Thyroid gland (tissue), 4 donors: ENCODE measurements around the gene KHDC3L. TPM values are rescaled to one million over a fixed set of nuclear protein-coding genes. Genes with fewer than 3 reads are reported as not detected.
A peak's percentile ranks its signal among the peaks of the same experiment; 100 is the strongest.
"Not testable (repeated sequence)": the region's sequence is repeated elsewhere in the genome, so short reads cannot be mapped to it uniquely, and the experiment has no call there.

Experiments
- DNase-seq, 2 donors: peaks; one replicate each; pipeline ENCODE4 v3.0.0-alpha.2; 2019
- H3K27ac ChIP-seq, 3 donors: fragments of 200-600 bp; sonication (generic); 1 replicate in 2 of 3; 2 replicates in 1 of 3; pipeline ENCODE4 v1.5.1; 2016 to 2019; ENCODE audit warnings: mild to moderate bottlenecking in 1 of 3, moderate library complexity in 1 of 3
- H3K27me3 ChIP-seq: fragments of 200-600 bp; sonication (generic); one replicate; pipeline ENCODE4 v1.5.1; 2019
- H3K36me3 ChIP-seq, 2 donors: fragments of 200-600 bp; sonication (generic); one replicate each; pipeline ENCODE4 v1.5.1; 2016 to 2019
- H3K4me1 ChIP-seq, 2 donors: fragments of 200-600 bp; sonication (generic); one replicate each; pipeline ENCODE4 v1.5.1; 2017 to 2019
- H3K4me3 ChIP-seq, 3 donors: fragments of 200-600 bp; sonication (generic); replicated peaks in 1 of 3; 1 replicate in 2 of 3; 2 replicates in 1 of 3; pipeline ENCODE4 v1.5.1; 2016; ENCODE audit warnings: mild to moderate bottlenecking in 1 of 3
- H3K9me3 ChIP-seq: fragments of 200-600 bp; sonication (generic); one replicate; pipeline ENCODE4 v1.5.1; 2017
- CTCF ChIP-seq, 6 experiments: fragments of 200-600 bp in 3 of 6; fragments of 450-650 bp in 3 of 6; sonication (generic) in 3 of 6; IDR thresholded peaks; one replicate each; pipeline ENCODE4 v1.5.1; 2016 to 2019; ENCODE audit warnings: antibody characterized with exemption in 6 of 6, mild to moderate bottlenecking in 2 of 6, inconsistent platforms in 1 of 6, moderate library complexity in 1 of 6
- POLR2A ChIP-seq, 2 donors: fragments of 450-650 bp; IDR thresholded peaks; one replicate each; pipeline ENCODE4 v1.6.1; 2017; ENCODE audit warnings: antibody characterized with exemption in 2 of 2, mild to moderate bottlenecking in 2 of 2, moderate library complexity in 1 of 2
- WGBS, 2 donors: methylation state at CpG; one replicate each; pipeline ENCODE4 v1.1.5; 2017; 5-methylcytosine and 5-hydroxymethylcytosine counted together
- intact Hi-C: fragments of 100-400 bp; cut with DNase I; formaldehyde crosslinking; loops from one replicate; pipeline ENCODE4 v1.15.1; 2023
- total RNA-seq, 4 donors: library from RNA; depleted of rRNA; stranded (reverse); fragments of >200 nt; gene quantifications; one replicate each; pipeline ENCODE4 v1.2.3, GENCODE V29; 2016

KHDC3L gene
- total RNA-seq, 4 donors from 2014 or later, result not detected

- DNase-seq, result no peak
- Histone ChIP-seq H3K9me3 (no peaks in the 10 kb centered on the region), H3K36me3 (no peaks in the 10 kb centered on the region), H3K4me3 (no peak overlapping the region), H3K4me1 (no peaks in the 10 kb centered on the region), H3K27ac (no peak overlapping the region), H3K27me3 (no peaks in the 10 kb centered on the region)
- 71 to 94% methylated on average over 1 of the region's 1 CpG for WGBS, 2 donors
- TF ChIP-seq POLR2A (IDR thresholded peaks at IDR 0.05), result no peak
- no peak for TF ChIP-seq CTCF (IDR thresholded peaks at IDR 0.05)
- intact Hi-C loops, result no loop called here
Measured at GRCh38 chr6:73375216-73375615, 12.8 kb downstream of the KHDC3L start.

GRCh38 chr6:73377225-73377624, 14.8 kb downstream of the KHDC3L start:
- intact Hi-C loops, result no loop called here
- Histone ChIP-seq H3K9me3 (no peaks in the 10 kb centered on the region), H3K27me3 (no peaks in the 10 kb centered on the region), H3K36me3 (no peaks in the 10 kb centered on the region), H3K4me3 (no peak overlapping the region), H3K4me1 (no peaks in the 10 kb centered on the region), H3K27ac (no peak overlapping the region)
- 32 to 38% methylated on average over 3 of the region's 3 CpGs for WGBS, 2 donors
- no peak for DNase-seq
- TF ChIP-seq CTCF (IDR thresholded peaks at IDR 0.05) (no peak), POLR2A (IDR thresholded peaks at IDR 0.05) (no peak)

GRCh38 chr6:73381531-73381930, 19.1 kb downstream of the KHDC3L start:
- H3K27ac ChIP-seq, H3K36me3 ChIP-seq, H3K4me1 ChIP-seq, DNase-seq, H3K9me3 ChIP-seq, H3K4me3 ChIP-seq, intact Hi-C loops, H3K27me3 ChIP-seq: not testable (repeated sequence)
- WGBS, 2 donors, result 91 to 96% methylated on average over 10 of the region's 10 CpGs

GRCh38 chr6:73382462-73383113, 20.1 kb downstream of the KHDC3L start:
- 92 to 97% methylated on average over 6 of the region's 6 CpGs for WGBS, 2 donors
- intact Hi-C loops, result no loop called here
- no peaks in the 10 kb centered on the region for H3K9me3 ChIP-seq

GRCh38 chr6:73388433-73388799, 26.0 kb downstream of the KHDC3L start:
- TF ChIP-seq POLR2A (IDR thresholded peaks at IDR 0.05) (no peak), CTCF (IDR thresholded peaks at IDR 0.05) (no peak)

More at GRCh38 chr6:73382462-73383113, 20.1 kb downstream of the KHDC3L start:
- Histone ChIP-seq H3K27me3 (no peaks in the 10 kb centered on the region), H3K27ac (no peak overlapping the region), H3K4me3 (no peak overlapping the region), H3K4me1 (no peaks in the 10 kb centered on the region), H3K36me3 (no peaks in the 10 kb centered on the region)
- no peak for TF ChIP-seq POLR2A (IDR thresholded peaks at IDR 0.05)
- TF ChIP-seq CTCF (IDR thresholded peaks at IDR 0.05), result no peak
- no peak for DNase-seq

More at GRCh38 chr6:73388433-73388799, 26.0 kb downstream of the KHDC3L start:
- no peaks in the 10 kb centered on the region for H3K27me3 ChIP-seq
- peak overlapping the region; percentile 19 to 51 (median 32) for H3K4me3 ChIP-seq
- no peaks in the 10 kb centered on the region for H3K36me3 ChIP-seq
- H3K9me3 ChIP-seq, result no peaks in the 10 kb centered on the region
- DNase-seq, result no peak
- no peak overlapping the region for H3K27ac ChIP-seq
- intact Hi-C loops, result no loop called here
- whole genome bisulfite sequencing, 2 donors, result 41 to 52% methylated on average over 4 of the region's 4 CpGs
- H3K4me1 ChIP-seq, result no peaks in the 10 kb centered on the region
